ENCODE data around the gene SLC9A9. TPM values are rescaled to one million over a fixed set of nuclear protein-coding genes. Genes with fewer than 3 reads are reported as not detected.
A peak's percentile ranks its signal among the peaks of the same experiment; 100 is the strongest.

Gene SLC9A9
- total RNA-seq, 4 donors from 2014 or later: 7.8 to 19.6 (median 13.4) TPM

DNA sequence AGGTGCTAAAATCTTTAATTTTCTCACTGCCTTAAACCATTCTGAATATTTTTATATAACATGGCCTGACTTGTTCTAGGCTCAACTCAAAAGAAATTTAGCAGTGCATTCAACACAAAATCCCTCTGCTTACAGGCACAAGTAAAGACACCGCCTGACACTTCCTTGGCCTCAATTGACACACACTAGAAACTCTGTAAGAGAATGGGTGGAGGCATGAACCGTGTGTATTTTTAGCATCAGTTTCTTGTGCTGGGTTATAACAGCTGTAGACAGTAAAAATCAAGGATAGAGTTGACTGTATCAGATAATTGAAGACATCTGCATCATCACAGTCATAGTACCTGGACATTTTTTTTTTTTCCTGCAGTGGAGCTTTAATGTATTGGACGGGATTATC, 54.3 kb downstream of the SLC9A9 start:
- WGBS, 2 donors: 71 to 74% methylated on average over 3 of the region's 3 CpGs
- no peak overlapping the region for H3K27ac ChIP-seq

GRCh38 chr3:143791386-143791785, 56.9 kb downstream of the SLC9A9 start:
- Histone ChIP-seq H3K36me3 (no peaks in the 10 kb centered on the region), H3K27ac (no peak overlapping the region), H3K27me3 (no peaks in the 10 kb centered on the region), H3K9me3 (no peaks in the 10 kb centered on the region), H3K4me3 (replicated peaks in 1 of 3) (no peak overlapping the region), H3K4me1 (peaks cover 10 to 23% of the 10 kb centered on the region in 2 donors)
- DNase-seq: no peak
- WGBS, 2 donors: 87 to 90% methylated on average over 2 of the region's 2 CpGs
- intact Hi-C loops (cut with DNase I): no loop called here
- TF ChIP-seq CTCF (IDR thresholded peaks at IDR 0.05) (no peak), POLR2A (IDR thresholded peaks at IDR 0.05) (no peak)

More for the DNA sequence above, 54.3 kb downstream of the SLC9A9 start:
- TF ChIP-seq CTCF (IDR thresholded peaks at IDR 0.05) (no peak), POLR2A (IDR thresholded peaks at IDR 0.05) (no peak)
- intact Hi-C loops (cut with DNase I): no loop called here
- DNase-seq: no peak
- no peak overlapping the region for H3K4me3 ChIP-seq (replicated peaks in 1 of 3)
- H3K27me3 ChIP-seq: no peaks in the 10 kb centered on the region
- no peaks in the 10 kb centered on the region for H3K9me3 ChIP-seq
- H3K4me1 ChIP-seq: peaks cover 0 to 11% of the 10 kb centered on the region in 2 donors
- no peaks in the 10 kb centered on the region for H3K36me3 ChIP-seq

DNA sequence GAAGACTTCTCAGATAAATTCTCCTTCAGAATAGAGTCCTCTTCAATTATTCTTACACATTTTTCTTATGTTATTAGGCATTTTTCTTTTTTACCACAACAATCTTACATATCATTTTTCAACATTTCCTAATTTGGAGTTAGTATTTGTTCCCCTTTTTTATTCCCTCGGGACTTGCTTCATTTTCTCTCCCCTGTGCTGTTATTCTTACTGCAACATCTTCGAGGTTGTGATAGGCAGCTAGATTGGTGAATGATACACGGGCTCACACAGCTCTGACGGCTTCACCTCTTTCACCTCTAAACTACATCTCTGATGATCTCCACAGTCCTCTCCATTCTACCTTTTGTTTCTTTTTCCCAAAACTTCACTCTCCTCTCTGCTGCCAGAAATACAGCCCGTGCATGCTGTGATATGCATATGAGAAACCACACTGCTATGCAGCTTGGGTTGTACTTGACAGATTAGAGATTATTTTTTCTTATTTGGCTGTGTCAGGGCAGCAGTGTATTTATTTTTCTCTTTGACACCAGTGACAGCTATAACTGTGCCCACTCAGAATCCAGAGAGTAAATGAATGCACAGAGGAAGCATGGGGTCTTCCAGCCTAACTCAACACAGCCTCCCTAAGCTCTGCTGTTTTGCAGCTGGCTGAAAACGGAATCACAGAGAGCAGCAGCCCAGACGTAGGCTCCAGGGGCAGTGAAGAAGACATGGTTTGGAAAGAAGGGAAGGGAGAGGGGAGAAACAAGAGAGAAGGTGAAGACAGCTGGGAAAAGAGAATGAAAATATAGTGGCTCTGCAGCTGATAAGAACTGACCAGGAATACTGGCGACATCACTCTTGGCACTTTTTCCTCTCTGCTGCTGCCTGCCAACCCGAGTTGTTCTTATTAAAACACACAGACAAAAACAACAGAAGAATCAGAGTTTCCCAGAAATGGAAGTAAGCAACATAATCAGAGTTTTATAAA, 61.8 kb downstream of the SLC9A9 start:
- Histone ChIP-seq H3K27ac (peak overlapping the region in 1 of 3 donors; percentile 64), H3K27me3 (no peaks in the 10 kb centered on the region), H3K4me1 (peaks cover 12 to 14% of the 10 kb centered on the region in 2 donors), H3K9me3 (no peaks in the 10 kb centered on the region), H3K36me3 (no peaks in the 10 kb centered on the region), H3K4me3 (replicated peaks in 1 of 3) (no peak overlapping the region)
- 30 to 39% methylated on average over 9 of the region's 9 CpGs for WGBS, 2 donors
- TF ChIP-seq CTCF (IDR thresholded peaks at IDR 0.05): no peak
- TF ChIP-seq POLR2A (IDR thresholded peaks at IDR 0.05): no peak
- intact Hi-C loops (cut with DNase I): no loop called here
- DNase-seq: peak; percentile 62 to 77

DNA sequence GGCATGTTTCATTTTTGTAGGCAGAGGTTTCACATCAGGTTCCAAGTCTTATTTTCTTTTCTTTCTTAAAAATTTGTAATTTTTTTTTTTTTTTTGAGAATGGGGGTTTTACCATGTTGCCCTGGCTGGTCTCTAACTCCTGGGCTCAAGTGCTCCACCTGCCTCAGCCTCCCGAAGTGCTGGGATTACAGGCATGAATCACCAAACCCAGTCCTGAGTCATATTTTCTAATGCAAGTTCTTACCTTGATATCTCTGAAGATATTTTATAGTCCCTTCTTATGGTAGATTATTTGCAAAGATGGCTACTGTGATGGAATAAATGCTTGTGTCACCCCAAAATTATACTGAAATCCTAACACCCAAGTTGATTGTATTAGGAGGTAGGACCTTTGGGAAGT, 63.8 kb downstream of the SLC9A9 start:
- H3K27ac ChIP-seq: no peak overlapping the region
- H3K4me1 ChIP-seq: peaks cover 12 to 14% of the 10 kb centered on the region in 2 donors
- intact Hi-C loops (cut with DNase I): no loop called here
- no peaks in the 10 kb centered on the region for H3K36me3 ChIP-seq
- no peak overlapping the region for H3K4me3 ChIP-seq (replicated peaks in 1 of 3)
- no peak for DNase-seq
- TF ChIP-seq CTCF (IDR thresholded peaks at IDR 0.05) (no peak), POLR2A (IDR thresholded peaks at IDR 0.05) (no peak)
- H3K9me3 ChIP-seq: no peaks in the 10 kb centered on the region
- no peaks in the 10 kb centered on the region for H3K27me3 ChIP-seq
- 88 to 100% methylated on average over 1 of the region's 1 CpG for WGBS, 2 donors

DNA sequence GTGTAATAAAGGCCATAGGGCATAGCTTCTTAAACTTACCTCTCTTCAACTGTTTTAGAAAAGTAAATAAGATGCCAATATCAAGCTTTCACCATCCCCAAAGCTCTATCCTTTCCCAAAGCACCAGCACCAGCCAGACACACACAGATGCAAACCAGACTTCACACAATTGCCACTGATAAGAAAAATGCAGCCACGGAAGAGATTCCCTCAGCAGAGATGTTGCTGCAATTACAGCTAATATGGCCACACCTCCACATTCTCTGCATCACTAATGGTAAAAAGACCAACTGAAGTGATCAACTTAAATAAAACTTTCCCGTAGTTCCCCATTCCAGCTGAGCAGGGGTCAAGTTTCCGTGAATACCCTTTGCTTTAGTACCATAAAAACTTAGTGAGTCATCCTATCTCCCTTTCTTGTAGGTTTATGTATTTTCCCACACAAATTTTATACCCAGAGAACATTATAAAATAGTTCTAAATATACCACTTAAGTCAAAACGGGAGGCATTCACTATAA, 64.4 kb downstream of the SLC9A9 start:
- intact Hi-C loops (cut with DNase I): no loop called here
- TF ChIP-seq POLR2A (IDR thresholded peaks at IDR 0.05) (no peak), CTCF (IDR thresholded peaks at IDR 0.05) (no peak)
- DNase-seq: no peak

More for the DNA sequence above, 64.4 kb downstream of the SLC9A9 start:
- no peaks in the 10 kb centered on the region for H3K9me3 ChIP-seq
- peaks cover 12 to 14% of the 10 kb centered on the region in 2 donors for H3K4me1 ChIP-seq
- no peak overlapping the region for H3K4me3 ChIP-seq (replicated peaks in 1 of 3)
- WGBS, 2 donors: 88 to 89% methylated on average over 4 of the region's 4 CpGs
- no peak overlapping the region for H3K27ac ChIP-seq
- H3K27me3 ChIP-seq: no peaks in the 10 kb centered on the region
- no peaks in the 10 kb centered on the region for H3K36me3 ChIP-seq

All from thyroid gland (tissue), 4 donors.